Kidney epithelial cell (primary cell): ENCODE results near the gene IGFBP1. TPM values are rescaled to one million over a fixed set of nuclear protein-coding genes. Genes with fewer than 3 reads are reported as not detected.

Experiments used
- DNase-seq: peaks from one replicate; pipeline ENCODE4 v3.0.0-alpha.2; 2010; ENCODE audit warnings: low read depth
- H3K27me3 ChIP-seq: 2 replicates; pipeline ENCODE4 v1.6.0; 2011; ENCODE audit warnings: low read length; ENCODE audit not compliant: control insufficient read depth, insufficient read depth
- H3K36me3 ChIP-seq: 2 replicates; pipeline ENCODE4 v1.5.1; 2011; ENCODE audit warnings: low read length; ENCODE audit not compliant: control insufficient read depth, insufficient read depth
- H3K4me3 ChIP-seq: 2 replicates; pipeline ENCODE4 v1.5.1; 2011; ENCODE audit warnings: low read depth, mild to moderate bottlenecking, control low read depth, low read length
- total RNA-seq: library from RNA; depleted of rRNA; stranded (reverse); fragments of >200 nt; gene quantifications from 2 replicates; pipeline ENCODE4 v1.2.3, GENCODE V29; 2015
- TF ChIP-seq, protein P1 (sequence below): IDR thresholded peaks from 2 replicates; pipeline ENCODE4 v1.5.1; 2011; ENCODE audit warnings: mild to moderate bottlenecking, moderate library complexity, low read length, control low read depth, inconsistent platforms; ENCODE audit not compliant: insufficient read depth, poor library complexity, severe bottlenecking

Gene IGFBP1
- total RNA-seq, 1 donor from 2014 or later = 13.5 TPM

DNA sequence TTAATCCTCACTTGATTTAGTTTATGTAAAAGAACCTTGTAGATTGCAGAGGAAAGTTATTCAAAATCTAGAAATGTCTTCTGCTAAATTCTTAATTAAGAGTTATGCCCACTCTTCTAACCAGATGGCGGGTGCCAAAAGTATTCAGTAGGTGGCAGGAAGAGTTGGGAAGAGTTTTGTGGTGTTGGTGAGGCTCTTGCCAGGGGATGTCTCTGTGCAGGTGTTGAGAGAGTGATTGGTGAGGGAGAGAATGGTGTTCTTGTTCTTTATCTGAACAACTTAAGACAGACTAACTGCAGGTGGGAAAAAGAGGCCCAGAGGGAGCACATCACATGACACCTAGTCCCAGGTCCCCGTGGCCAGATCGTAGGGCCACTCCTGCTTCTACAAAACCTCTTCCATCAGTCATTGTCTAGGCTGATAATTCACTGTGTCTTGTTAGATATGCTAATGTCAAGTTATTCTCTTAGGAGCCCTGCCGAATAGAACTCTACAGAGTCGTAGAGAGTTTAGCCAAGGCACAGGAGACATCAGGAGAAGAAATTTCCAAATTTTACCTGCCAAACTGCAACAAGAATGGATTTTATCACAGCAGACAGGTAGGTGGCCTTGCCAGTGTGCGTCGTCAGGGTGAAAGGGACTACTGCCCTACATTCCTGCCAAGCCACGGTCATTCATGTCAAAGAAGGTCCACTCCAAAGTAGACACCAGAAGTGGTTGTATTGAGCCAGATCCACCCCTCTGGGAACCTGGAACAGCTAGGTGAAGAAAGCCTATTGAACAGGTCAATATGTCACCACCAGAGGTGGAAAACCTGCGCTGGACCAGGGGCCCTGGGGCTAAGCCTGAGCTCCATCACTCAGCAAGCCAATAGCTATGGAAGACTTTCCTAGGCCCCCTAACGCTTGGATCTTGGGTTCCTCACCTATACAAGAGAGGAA lies 3.4 kb downstream of the IGFBP1 start:
- DNase-seq = no peak
- H3K27me3 ChIP-seq = no peaks in the 10 kb centered on the region
- H3K4me3 ChIP-seq = no peak overlapping the region
- H3K36me3 ChIP-seq = no peaks in the 10 kb centered on the region
- TF ChIP-seq, protein P1, sequence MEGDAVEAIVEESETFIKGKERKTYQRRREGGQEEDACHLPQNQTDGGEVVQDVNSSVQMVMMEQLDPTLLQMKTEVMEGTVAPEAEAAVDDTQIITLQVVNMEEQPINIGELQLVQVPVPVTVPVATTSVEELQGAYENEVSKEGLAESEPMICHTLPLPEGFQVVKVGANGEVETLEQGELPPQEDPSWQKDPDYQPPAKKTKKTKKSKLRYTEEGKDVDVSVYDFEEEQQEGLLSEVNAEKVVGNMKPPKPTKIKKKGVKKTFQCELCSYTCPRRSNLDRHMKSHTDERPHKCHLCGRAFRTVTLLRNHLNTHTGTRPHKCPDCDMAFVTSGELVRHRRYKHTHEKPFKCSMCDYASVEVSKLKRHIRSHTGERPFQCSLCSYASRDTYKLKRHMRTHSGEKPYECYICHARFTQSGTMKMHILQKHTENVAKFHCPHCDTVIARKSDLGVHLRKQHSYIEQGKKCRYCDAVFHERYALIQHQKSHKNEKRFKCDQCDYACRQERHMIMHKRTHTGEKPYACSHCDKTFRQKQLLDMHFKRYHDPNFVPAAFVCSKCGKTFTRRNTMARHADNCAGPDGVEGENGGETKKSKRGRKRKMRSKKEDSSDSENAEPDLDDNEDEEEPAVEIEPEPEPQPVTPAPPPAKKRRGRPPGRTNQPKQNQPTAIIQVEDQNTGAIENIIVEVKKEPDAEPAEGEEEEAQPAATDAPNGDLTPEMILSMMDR = no peak

DNA sequence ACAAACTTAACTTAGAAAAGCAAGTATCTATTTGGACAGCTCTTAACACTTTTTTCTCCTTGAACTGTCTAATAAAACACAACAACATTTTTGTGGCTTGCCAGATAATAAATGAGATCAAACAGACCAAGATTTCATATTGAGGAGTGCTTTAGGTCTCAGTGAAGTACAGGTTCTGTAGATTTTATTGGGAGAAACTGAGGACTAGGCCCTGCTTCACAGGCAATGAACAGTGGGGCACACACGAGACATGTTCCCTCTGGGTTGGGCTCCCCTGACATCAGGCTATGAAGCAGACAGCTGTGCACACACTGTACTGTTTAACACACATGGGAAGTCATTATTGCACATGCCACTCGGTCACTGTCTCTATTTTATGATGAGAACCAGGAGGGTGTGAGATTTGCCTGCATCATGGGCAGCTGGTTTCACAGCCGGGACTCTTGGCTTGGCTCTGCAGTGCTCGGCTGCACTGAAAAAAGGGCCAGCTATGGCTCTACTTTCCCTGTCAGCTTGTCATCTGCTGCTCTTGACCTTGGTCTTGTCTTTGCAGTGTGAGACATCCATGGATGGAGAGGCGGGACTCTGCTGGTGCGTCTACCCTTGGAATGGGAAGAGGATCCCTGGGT lies 4.2 kb downstream of the IGFBP1 start:
- no peak for DNase-seq
- Histone ChIP-seq H3K4me3 (no peak overlapping the region), H3K27me3 (no peaks in the 10 kb centered on the region), H3K36me3 (no peaks in the 10 kb centered on the region)
- TF ChIP-seq, protein P1 = no peak

DNA sequence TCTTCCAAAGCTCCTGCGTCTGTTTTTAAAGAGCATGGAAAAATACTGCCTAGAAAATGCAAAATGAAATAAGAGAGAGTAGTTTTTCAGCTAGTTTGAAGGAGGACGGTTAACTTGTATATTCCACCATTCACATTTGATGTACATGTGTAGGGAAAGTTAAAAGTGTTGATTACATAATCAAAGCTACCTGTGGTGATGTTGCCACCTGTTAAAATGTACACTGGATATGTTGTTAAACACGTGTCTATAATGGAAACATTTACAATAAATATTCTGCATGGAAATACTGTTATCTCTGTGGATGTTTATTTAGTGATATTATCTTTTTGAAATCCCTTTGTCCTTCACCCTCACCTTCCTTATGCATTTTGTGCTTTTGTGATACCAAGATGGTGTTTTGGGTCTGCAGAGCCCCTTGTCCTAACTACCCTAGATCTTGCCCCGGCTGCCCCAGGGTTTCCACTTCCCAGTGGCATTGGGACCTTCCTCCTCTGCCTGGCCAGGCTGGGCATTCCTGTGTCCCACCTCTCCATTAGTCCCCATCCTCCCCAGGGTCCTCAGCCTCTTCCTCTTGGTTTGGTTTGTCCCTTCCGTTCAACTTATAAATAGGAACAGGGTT lies 5.2 kb downstream of the IGFBP1 start:
- no peak for DNase-seq

DNA sequence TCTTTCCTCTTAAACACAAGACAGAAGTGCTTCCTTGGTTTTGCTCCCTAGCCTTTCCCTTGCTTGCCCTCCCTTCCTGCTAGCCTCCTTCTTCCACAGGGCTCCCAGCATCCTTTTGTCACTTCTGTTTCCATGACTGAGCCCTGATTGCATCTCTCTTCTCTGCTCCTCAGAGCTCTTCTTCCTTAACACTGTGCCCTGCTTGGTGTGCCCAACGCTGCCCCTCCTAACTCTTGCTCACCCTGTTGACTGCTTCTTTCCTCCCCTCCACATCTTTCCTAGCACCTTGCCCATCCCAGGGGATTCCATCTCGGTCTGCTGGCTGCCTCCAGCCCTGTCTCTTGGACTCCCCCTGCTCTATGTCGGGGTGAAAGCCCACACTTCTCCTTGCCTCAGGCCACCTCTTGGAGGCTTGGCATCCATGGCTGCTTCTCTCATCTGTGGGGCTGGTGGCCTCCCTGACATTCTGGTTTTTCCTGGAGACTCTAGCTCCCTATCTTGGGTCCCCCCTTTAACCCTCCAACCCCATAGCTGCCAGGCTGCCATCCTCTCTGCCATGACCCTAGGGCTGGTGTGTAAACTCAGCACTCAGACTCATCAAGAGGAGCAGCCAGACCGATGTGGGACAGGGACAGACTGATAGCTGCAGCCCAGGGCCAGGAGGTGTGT lies 5.8 kb downstream of the IGFBP1 start:
- TF ChIP-seq, protein P1 = no peak
- no peak overlapping the region for H3K4me3 ChIP-seq
- H3K27me3 ChIP-seq = no peaks in the 10 kb centered on the region
- no peak for DNase-seq
- no peaks in the 10 kb centered on the region for H3K36me3 ChIP-seq

More for the DNA sequence above, 5.2 kb downstream of the IGFBP1 start:
- H3K36me3 ChIP-seq = no peaks in the 10 kb centered on the region
- H3K4me3 ChIP-seq = no peak overlapping the region
- no peaks in the 10 kb centered on the region for H3K27me3 ChIP-seq
- TF ChIP-seq, protein P1 = no peak

DNA sequence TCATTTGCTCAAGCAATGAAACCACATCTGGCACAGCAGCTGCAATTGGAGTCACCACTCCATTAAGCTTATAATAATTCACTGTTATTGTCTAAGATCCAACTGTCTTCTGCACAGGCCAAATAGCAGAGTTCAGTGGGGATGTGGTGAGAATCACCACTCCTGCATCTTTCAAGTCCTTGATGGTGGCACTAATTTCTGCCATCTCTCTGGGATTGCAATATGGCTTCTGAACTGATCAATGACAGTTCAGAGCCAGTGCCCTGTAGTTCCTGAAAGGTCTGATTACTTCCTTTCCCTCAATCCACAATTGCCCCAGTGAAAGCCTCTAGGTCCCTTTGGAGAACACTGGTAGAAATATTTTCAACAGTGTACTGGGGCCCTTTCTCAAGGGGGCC lies 6.4 kb downstream of the IGFBP1 start:
- DNase-seq = no peak
- Histone ChIP-seq H3K27me3 (no peaks in the 10 kb centered on the region), H3K4me3 (no peak overlapping the region), H3K36me3 (no peaks in the 10 kb centered on the region)
- TF ChIP-seq, protein P1 = no peak
